ENCODE measurements around the gene DUSP14. TPM values are rescaled to one million over a fixed set of nuclear protein-coding genes. Genes with fewer than 3 reads are reported as not detected.
"Not testable (repeated sequence)": the region's sequence is repeated elsewhere in the genome, so short reads cannot be mapped to it uniquely, and the experiment has no call there.

DUSP14 gene
- total RNA-seq: 1 to 10 TPM; 4.0 to 9.6 (median 5.4) TPM
- 6.2 TPM for total RNA-seq (2013)
- 4.9 to 37.5 (median 8.2) reads per million in 29 experiments for total RNA-seq

GRCh38 chr17:37489197-37490001, at the start of gene DUSP14:
Gene DUSP14, plus strand, starts transcription at chr17:37489891. Its CDS starts 22,382 bp downstream, at chr17:37512273.
- ChIA-PET CTCF (interaction anchor here in 1 of 2 donors (0.6 kb wide), 1 partner anchor 795 kb away, joined by 3 read pairs; no protein-coding TSS in a partner anchor), POLR2A (no interaction called here)
- WGBS (ENCODE audit: insufficient coverage): under 1% methylated on average over 63 of the region's 100 CpGs
- H3K4me1 Mint-ChIP-seq: peaks cover 27 to 33% (median 29%) of the 10 kb centered on the region in 3 donors
- Histone ChIP-seq H3K9me3 (no peaks in the 10 kb centered on the region), H3K27ac (ENCODE audit: low read length) (peak within 1 kb of the TSS; percentile 70), H3K36me3 (ENCODE audit: control insufficient read depth in 2 of 2, extremely low read depth in 1 of 2, insufficient read depth in 1 of 2, low read length in 1 of 2) (no peaks in the 10 kb centered on the region), H3K27me3 (replicated peaks in 1 of 2; ENCODE audit: control insufficient read depth in 2 of 2, extremely low read depth in 1 of 2, insufficient read depth in 2 of 2, low read length in 1 of 2) (no peaks in the 10 kb centered on the region), H3K4me3 (ENCODE audit: control insufficient read depth in 1 of 2, extremely low read depth in 1 of 2, low read length in 1 of 2) (peak within 1 kb of the TSS; percentile 80 to 84), H3K4me1 (ENCODE audit: control insufficient read depth in 1 of 2, extremely low read depth in 1 of 2, insufficient read depth in 2 of 2, low read length in 2 of 2) (peaks cover 4 to 24% of the 10 kb centered on the region in 2 experiments)
- peak within 1 kb of the TSS; percentile 92 to 96 for H3K27ac Mint-ChIP-seq
- no peaks in the 10 kb centered on the region for H3K27me3 Mint-ChIP-seq
- peak; percentile 62 to 93 (median 80) for DNase-seq
- H3K9me3 Mint-ChIP-seq: no peaks in the 10 kb centered on the region
- H3K36me3 Mint-ChIP-seq: no peaks in the 10 kb centered on the region
- H3K4me3 Mint-ChIP-seq: peak within 1 kb of the TSS; percentile 94 to 98 (median 95)
- peak; percentile 84 to 88 (median 88) for ATAC-seq (replicated peaks in 1 of 4)

GRCh38 chr17:37440424-37440823, 49.3 kb upstream of the DUSP14 start:
- H3K36me3 Mint-ChIP-seq: peaks cover 46% of the 10 kb centered on the region
- ATAC-seq (replicated peaks in 1 of 4): no peak
- POLR2A ChIA-PET: no interaction called here

GRCh38 chr17:37441369-37442014, 48.2 kb upstream of the DUSP14 start:
- peaks cover 0 to 57% of the 10 kb centered on the region in 2 donors for H3K36me3 ChIP-seq (ENCODE audit: control insufficient read depth in 2 of 2, extremely low read depth in 1 of 2, insufficient read depth in 1 of 2, low read length in 1 of 2)
- WGBS (ENCODE audit: insufficient coverage): 97% methylated on average over 5 of the region's 12 CpGs
- H3K4me3 ChIP-seq (ENCODE audit: control insufficient read depth in 1 of 2, extremely low read depth in 1 of 2, low read length in 1 of 2); H3K27me3 Mint-ChIP-seq; H3K4me1 Mint-ChIP-seq; DNase-seq; ATAC-seq (replicated peaks in 1 of 4); H3K27ac ChIP-seq (ENCODE audit: low read length); H3K9me3 ChIP-seq; H3K27ac Mint-ChIP-seq; H3K4me1 ChIP-seq (ENCODE audit: control insufficient read depth in 1 of 2, extremely low read depth in 1 of 2, insufficient read depth in 2 of 2, low read length in 2 of 2); H3K9me3 Mint-ChIP-seq; POLR2A ChIA-PET; H3K4me3 Mint-ChIP-seq; H3K27me3 ChIP-seq (replicated peaks in 1 of 2; ENCODE audit: control insufficient read depth in 2 of 2, extremely low read depth in 1 of 2, insufficient read depth in 2 of 2, low read length in 1 of 2): not testable (repeated sequence)
- CTCF ChIA-PET: interaction anchor here (0.6 to 0.7 kb wide), 5 partner anchors 9 to 1865 kb away, joined by 4 to 5 read pairs (median 4); no protein-coding TSS in a partner anchor
- peaks cover 47% of the 10 kb centered on the region for H3K36me3 Mint-ChIP-seq

More at GRCh38 chr17:37440424-37440823, 49.3 kb upstream of the DUSP14 start:
- Histone ChIP-seq H3K27me3 (replicated peaks in 1 of 2; ENCODE audit: control insufficient read depth in 2 of 2, extremely low read depth in 1 of 2, insufficient read depth in 2 of 2, low read length in 1 of 2) (no peaks in the 10 kb centered on the region), H3K9me3 (no peaks in the 10 kb centered on the region), H3K36me3 (ENCODE audit: control insufficient read depth in 2 of 2, extremely low read depth in 1 of 2, insufficient read depth in 1 of 2, low read length in 1 of 2) (peaks cover 0 to 55% of the 10 kb centered on the region in 2 donors), H3K27ac (ENCODE audit: low read length) (no peak overlapping the region), H3K4me3 (ENCODE audit: control insufficient read depth in 1 of 2, extremely low read depth in 1 of 2, low read length in 1 of 2) (no peak overlapping the region), H3K4me1 (ENCODE audit: control insufficient read depth in 1 of 2, extremely low read depth in 1 of 2, insufficient read depth in 2 of 2, low read length in 2 of 2) (no peaks in the 10 kb centered on the region)
- H3K27me3 Mint-ChIP-seq: no peaks in the 10 kb centered on the region
- H3K9me3 Mint-ChIP-seq: no peaks in the 10 kb centered on the region
- CTCF ChIA-PET: interaction anchor here in 1 of 2 donors (0.6 kb wide), 1 partner anchor 62 kb away, joined by 3 read pairs; no protein-coding TSS in a partner anchor
- H3K27ac Mint-ChIP-seq: no peak overlapping the region
- no peak for DNase-seq
- peaks cover 0 to 3% (median 0%) of the 10 kb centered on the region in 3 donors for H3K4me1 Mint-ChIP-seq
- no peak overlapping the region for H3K4me3 Mint-ChIP-seq
- WGBS (ENCODE audit: insufficient coverage): 100% methylated on average over 2 of the region's 2 CpGs

- no peak for DNase-seq
- Histone ChIP-seq H3K27ac (ENCODE audit: low read length) (no peak overlapping the region), H3K27me3 (replicated peaks in 1 of 2; ENCODE audit: control insufficient read depth in 2 of 2, extremely low read depth in 1 of 2, insufficient read depth in 2 of 2, low read length in 1 of 2) (no peaks in the 10 kb centered on the region), H3K4me3 (ENCODE audit: control insufficient read depth in 1 of 2, extremely low read depth in 1 of 2, low read length in 1 of 2) (no peak overlapping the region), H3K4me1 (ENCODE audit: control insufficient read depth in 1 of 2, extremely low read depth in 1 of 2, insufficient read depth in 2 of 2, low read length in 2 of 2) (no peaks in the 10 kb centered on the region), H3K36me3 (ENCODE audit: control insufficient read depth in 2 of 2, extremely low read depth in 1 of 2, insufficient read depth in 1 of 2, low read length in 1 of 2) (peaks cover 0 to 56% of the 10 kb centered on the region in 2 donors), H3K9me3 (no peaks in the 10 kb centered on the region)
- Mint-ChIP-seq H3K4me3 (no peak overlapping the region), H3K4me1 (no peaks in the 10 kb centered on the region), H3K27me3 (no peaks in the 10 kb centered on the region), H3K36me3 (peaks cover 53% of the 10 kb centered on the region), H3K27ac (no peak overlapping the region), H3K9me3 (no peaks in the 10 kb centered on the region)
- ATAC-seq (replicated peaks in 1 of 4): no peak
- WGBS (ENCODE audit: insufficient coverage): no CpG with 5 or more reads among the region's 4 CpGs
- ChIA-PET CTCF (no interaction called here), POLR2A (interaction anchor here in 1 of 2 donors (0.7 kb wide), 1 partner anchor 900 kb away, joined by 14 read pairs; no protein-coding TSS in a partner anchor)
Measured at GRCh38 chr17:37446027-37446426, 43.7 kb upstream of the DUSP14 start.

- Mint-ChIP-seq H3K4me3 (no peak overlapping the region), H3K4me1 (no peaks in the 10 kb centered on the region), H3K27ac (peak overlapping the region in 1 of 2 donors; percentile 23), H3K27me3 (no peaks in the 10 kb centered on the region), H3K36me3 (peaks cover 50% of the 10 kb centered on the region), H3K9me3 (no peaks in the 10 kb centered on the region)
- no peaks in the 10 kb centered on the region for H3K4me1 ChIP-seq (ENCODE audit: control insufficient read depth in 1 of 2, extremely low read depth in 1 of 2, insufficient read depth in 2 of 2, low read length in 2 of 2)
- H3K27me3 ChIP-seq (replicated peaks in 1 of 2; ENCODE audit: control insufficient read depth in 2 of 2, extremely low read depth in 1 of 2, insufficient read depth in 2 of 2, low read length in 1 of 2): no peaks in the 10 kb centered on the region
- ChIA-PET POLR2A (no interaction called here), CTCF (no interaction called here)
- DNase-seq (no peak), ATAC-seq (replicated peaks in 1 of 4) (no peak)
- no peaks in the 10 kb centered on the region for H3K9me3 ChIP-seq
- H3K27ac ChIP-seq (ENCODE audit: low read length): no peak overlapping the region
- peaks cover 0 to 44% of the 10 kb centered on the region in 2 donors for H3K36me3 ChIP-seq (ENCODE audit: control insufficient read depth in 2 of 2, extremely low read depth in 1 of 2, insufficient read depth in 1 of 2, low read length in 1 of 2)
- WGBS (ENCODE audit: insufficient coverage): 100% methylated on average over 1 of the region's 1 CpG
- H3K4me3 ChIP-seq (ENCODE audit: control insufficient read depth in 1 of 2, extremely low read depth in 1 of 2, low read length in 1 of 2): no peak overlapping the region
Measured at GRCh38 chr17:37447641-37448040, 42.0 kb upstream of the DUSP14 start.

- H3K4me3 ChIP-seq (ENCODE audit: control insufficient read depth in 1 of 2, extremely low read depth in 1 of 2, low read length in 1 of 2): no peak overlapping the region
- H3K4me1 ChIP-seq (ENCODE audit: control insufficient read depth in 1 of 2, extremely low read depth in 1 of 2, insufficient read depth in 2 of 2, low read length in 2 of 2): no peaks in the 10 kb centered on the region
- no peaks in the 10 kb centered on the region for H3K27me3 Mint-ChIP-seq
- H3K4me3 Mint-ChIP-seq: no peak overlapping the region
- ATAC-seq (replicated peaks in 1 of 4): no peak
- ChIA-PET POLR2A (no interaction called here), CTCF (interaction anchor here in 1 of 2 donors (0.5 to 0.7 kb wide), 2 partner anchors 8 to 25 kb away, joined by 4 read pairs; no protein-coding TSS in a partner anchor)
- no peak overlapping the region for H3K27ac Mint-ChIP-seq
- WGBS (ENCODE audit: insufficient coverage): 100% methylated on average over 6 of the region's 6 CpGs
- DNase-seq: no peak
- peaks cover 0 to 36% of the 10 kb centered on the region in 2 donors for H3K36me3 ChIP-seq (ENCODE audit: control insufficient read depth in 2 of 2, extremely low read depth in 1 of 2, insufficient read depth in 1 of 2, low read length in 1 of 2)
- no peaks in the 10 kb centered on the region for H3K9me3 Mint-ChIP-seq
- no peaks in the 10 kb centered on the region for H3K27me3 ChIP-seq (replicated peaks in 1 of 2; ENCODE audit: control insufficient read depth in 2 of 2, extremely low read depth in 1 of 2, insufficient read depth in 2 of 2, low read length in 1 of 2)
- H3K4me1 Mint-ChIP-seq: no peaks in the 10 kb centered on the region
- H3K9me3 ChIP-seq: no peaks in the 10 kb centered on the region
- peaks cover 39% of the 10 kb centered on the region for H3K36me3 Mint-ChIP-seq
- no peak overlapping the region for H3K27ac ChIP-seq (ENCODE audit: low read length)
Measured at GRCh38 chr17:37450112-37450511, 39.6 kb upstream of the DUSP14 start.
